Non-pigmented ciliary epithelial cell (primary cell): ENCODE measurements around the gene TM6SF1.

Experiments
- DNase-seq: peaks from one replicate; pipeline ENCODE4 v3.0.0-alpha.2; 2010; ENCODE audit warnings: low read depth

TM6SF1 gene

GRCh38 chr15:83174891-83175290 lies 67.4 kb downstream of the TM6SF1 start:
- no peak for DNase-seq

- no peak for DNase-seq
Measured at GRCh38 chr15:83178390-83178789, 70.9 kb downstream of the TM6SF1 start.

GRCh38 chr15:83178869-83179325 lies 71.5 kb downstream of the TM6SF1 start:
- DNase-seq, result no peak

GRCh38 chr15:83185561-83185960 lies 78.1 kb downstream of the TM6SF1 start:
- no peak for DNase-seq
